DND-41 (cell line): ENCODE measurements around the gene ITGB7.

Experiments used
- EZH2 ChIP-seq: IDR thresholded peaks from 3 replicates; pipeline ENCODE4 v1.6.1; 2012; ENCODE audit warnings: borderline replicate concordance, low read depth, mild to moderate bottlenecking, moderate library complexity, low read length, inconsistent platforms; ENCODE audit not compliant: severe bottlenecking
- TF ChIP-seq, protein P1 (sequence below): IDR thresholded peaks from 2 replicates; pipeline ENCODE4 v1.5.1; 2012; ENCODE audit warnings: borderline replicate concordance, low read length, moderate library complexity, mild to moderate bottlenecking; ENCODE audit not compliant: poor library complexity, severe bottlenecking; ENCODE audit errors: extremely low read depth

DNA sequence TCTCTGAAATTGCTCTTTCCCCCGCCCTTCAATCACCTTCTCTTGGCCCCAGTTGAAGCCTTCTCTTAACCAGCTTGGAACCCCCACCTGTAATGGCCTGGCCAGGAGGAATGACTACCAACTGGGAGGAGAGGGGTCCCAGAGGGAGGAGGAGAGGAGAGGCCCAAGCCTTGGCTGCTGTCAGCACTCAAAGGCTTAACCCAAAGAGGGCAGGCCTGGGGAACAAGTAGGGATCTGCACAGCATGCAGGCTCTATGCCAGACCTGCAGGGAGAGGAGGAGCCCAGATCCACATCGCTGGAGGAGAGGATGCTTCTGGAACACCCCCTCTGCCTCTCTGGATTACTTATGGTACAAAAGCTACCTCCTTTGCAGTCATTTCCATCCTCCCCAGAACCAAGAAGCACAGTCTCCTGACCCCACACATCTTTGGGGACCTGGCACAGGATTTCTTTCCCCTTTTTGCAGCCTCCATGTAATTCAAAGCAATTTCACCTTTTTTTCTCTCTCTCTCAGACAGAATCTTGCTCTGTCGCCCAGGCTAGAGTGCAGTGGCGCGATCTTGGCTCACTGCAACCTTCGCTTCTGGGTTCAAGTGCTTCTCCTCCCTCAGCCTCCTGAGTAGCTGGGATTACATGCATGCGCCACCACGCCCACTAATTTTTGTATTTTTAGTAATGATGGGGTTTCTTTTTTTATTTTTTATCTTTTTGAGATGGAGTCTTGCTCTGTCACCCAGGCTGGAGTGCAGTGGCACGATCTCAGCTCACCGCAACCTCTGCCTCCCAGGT, 18.8 kb upstream of the ITGB7 start:
- TF ChIP-seq, protein P1, sequence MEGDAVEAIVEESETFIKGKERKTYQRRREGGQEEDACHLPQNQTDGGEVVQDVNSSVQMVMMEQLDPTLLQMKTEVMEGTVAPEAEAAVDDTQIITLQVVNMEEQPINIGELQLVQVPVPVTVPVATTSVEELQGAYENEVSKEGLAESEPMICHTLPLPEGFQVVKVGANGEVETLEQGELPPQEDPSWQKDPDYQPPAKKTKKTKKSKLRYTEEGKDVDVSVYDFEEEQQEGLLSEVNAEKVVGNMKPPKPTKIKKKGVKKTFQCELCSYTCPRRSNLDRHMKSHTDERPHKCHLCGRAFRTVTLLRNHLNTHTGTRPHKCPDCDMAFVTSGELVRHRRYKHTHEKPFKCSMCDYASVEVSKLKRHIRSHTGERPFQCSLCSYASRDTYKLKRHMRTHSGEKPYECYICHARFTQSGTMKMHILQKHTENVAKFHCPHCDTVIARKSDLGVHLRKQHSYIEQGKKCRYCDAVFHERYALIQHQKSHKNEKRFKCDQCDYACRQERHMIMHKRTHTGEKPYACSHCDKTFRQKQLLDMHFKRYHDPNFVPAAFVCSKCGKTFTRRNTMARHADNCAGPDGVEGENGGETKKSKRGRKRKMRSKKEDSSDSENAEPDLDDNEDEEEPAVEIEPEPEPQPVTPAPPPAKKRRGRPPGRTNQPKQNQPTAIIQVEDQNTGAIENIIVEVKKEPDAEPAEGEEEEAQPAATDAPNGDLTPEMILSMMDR: no peak
- TF ChIP-seq EZH2: no peak
